ENCODE data around the gene NETO2. TPM values are rescaled to one million over a fixed set of nuclear protein-coding genes. Genes with fewer than 3 reads are reported as not detected.

Gene NETO2
- total and polyA plus RNA-seq, 2 donors (not counting 3 experiments of a cell fraction or from before 2014, with no cell fraction given) = 18.4 to 24.8 TPM

- H3K27me3 ChIP-seq (ENCODE audit: control insufficient read depth in 2 of 2, insufficient read depth in 2 of 2, low read length in 2 of 2) = no peaks in the 10 kb centered on the region
- intact Hi-C loops (cut with micrococcal nuclease) (loop anchor here (1.0 to 5.0 kb wide), 4 partner anchors 117 to 1016 kb away; partner anchors contain the start of gene C16orf87), dilution Hi-C loops (cut with MboI; ENCODE audit: extremely low pct_ligation_motif_present, low sequenced_read_pairs) (no loop called here)
- no peaks in the 10 kb centered on the region for H3K9me3 ChIP-seq (replicated peaks; ENCODE audit: control insufficient read depth, insufficient read depth, low read length)
- ChIA-PET CTCF (interaction anchor here (1.0 to 6.5 kb wide), 11 partner anchors 9 to 1025 kb away, joined by 3 to 199 read pairs (median 18); partner anchors contain the start of gene ABCC12), POLR2A (no interaction called here)
- TF ChIP-seq JUN (IDR thresholded peaks at IDR 0.05; ENCODE audit: borderline replicate concordance, insufficient read depth, insufficient read length, low read depth) (no peak), CTCF (IDR thresholded peaks at IDR 0.05; ENCODE audit: extremely low read depth in 1 of 2, insufficient read depth in 1 of 2, low read depth in 1 of 2, low read length in 2 of 2) (no peak), MAX (IDR thresholded peaks at IDR 0.05; ENCODE audit: insufficient read depth, insufficient read length) (no peak), POLR2AphosphoS5 (IDR thresholded peaks at IDR 0.05; ENCODE audit: insufficient read depth, low read depth, low read length) (no peak), EZH2 (IDR thresholded peaks at IDR 0.05; ENCODE audit: borderline replicate concordance, low read depth, low read length, severe bottlenecking) (no peak), POLR2A (IDR thresholded peaks at IDR 0.05; ENCODE audit: low read depth, low read length) (no peak), MYC (IDR thresholded peaks at IDR 0.05; ENCODE audit: low read depth, low read length) (no peak), GATA2 (IDR thresholded peaks at IDR 0.05; ENCODE audit: insufficient read depth, insufficient read length, low read depth, low read length) (no peak), FOS (IDR thresholded peaks at IDR 0.05; ENCODE audit: borderline replicate concordance, insufficient read depth, low read length) (no peak)
- no peak overlapping the region for H3K27ac ChIP-seq (ENCODE audit: insufficient read depth, low read depth, low read length)
- no peak overlapping the region for H2AFZ ChIP-seq (ENCODE audit: low read depth, low read length)
- H3K4me2 ChIP-seq (ENCODE audit: insufficient read depth, low read length) = no peak overlapping the region
- no peak for FAIRE-seq
- no peak overlapping the region for H3K4me3 ChIP-seq (replicated peaks in 1 of 3; ENCODE audit: insufficient read depth in 1 of 3, low read depth in 1 of 3, low read length in 3 of 3)
- H3K36me3 ChIP-seq (ENCODE audit: control insufficient read depth in 2 of 2, extremely low read depth in 1 of 2, insufficient read depth in 2 of 2, low read length in 2 of 2) = no peaks in the 10 kb centered on the region
- BruUV-seq (replicated peaks) = no TSS peak
- H3K9me1 ChIP-seq (replicated peaks; ENCODE audit: control insufficient read depth, extremely low read depth, insufficient read depth, low read length) = no peaks in the 10 kb centered on the region
- peaks cover 24% of the 10 kb centered on the region for H3K4me1 ChIP-seq (ENCODE audit: control insufficient read depth, extremely low read depth, insufficient read depth, low read length)
- no peak for DNase-seq (ENCODE audit: low read depth, low spot score)
- peaks cover 19% of the 10 kb centered on the region for H3K79me2 ChIP-seq (ENCODE audit: control insufficient read depth, insufficient read depth, low read length)
- no peaks in the 10 kb centered on the region for H4K20me1 ChIP-seq (replicated peaks; ENCODE audit: control insufficient read depth, extremely low read depth, insufficient read depth, low read length)
- H3K9ac ChIP-seq (replicated peaks; ENCODE audit: extremely low read depth, insufficient read depth, low read length) = no peak overlapping the region
Measured at GRCh38 chr16:47140686-47141085, 3.1 kb downstream of the NETO2 start.

Measured in endothelial cell of umbilical vein (primary cell).